Measurements from ENCODE around the gene WDR35.

- TF ChIP-seq EZH2phosphoT487 (IDR thresholded peaks at IDR 0.05; ENCODE audit: low read length) (no peak), EZH2 (optimal IDR thresholded peaks at IDR 0.05; ENCODE audit: low read depth, low read length) (no peak)
- TF ChIP-seq, protein P1, sequence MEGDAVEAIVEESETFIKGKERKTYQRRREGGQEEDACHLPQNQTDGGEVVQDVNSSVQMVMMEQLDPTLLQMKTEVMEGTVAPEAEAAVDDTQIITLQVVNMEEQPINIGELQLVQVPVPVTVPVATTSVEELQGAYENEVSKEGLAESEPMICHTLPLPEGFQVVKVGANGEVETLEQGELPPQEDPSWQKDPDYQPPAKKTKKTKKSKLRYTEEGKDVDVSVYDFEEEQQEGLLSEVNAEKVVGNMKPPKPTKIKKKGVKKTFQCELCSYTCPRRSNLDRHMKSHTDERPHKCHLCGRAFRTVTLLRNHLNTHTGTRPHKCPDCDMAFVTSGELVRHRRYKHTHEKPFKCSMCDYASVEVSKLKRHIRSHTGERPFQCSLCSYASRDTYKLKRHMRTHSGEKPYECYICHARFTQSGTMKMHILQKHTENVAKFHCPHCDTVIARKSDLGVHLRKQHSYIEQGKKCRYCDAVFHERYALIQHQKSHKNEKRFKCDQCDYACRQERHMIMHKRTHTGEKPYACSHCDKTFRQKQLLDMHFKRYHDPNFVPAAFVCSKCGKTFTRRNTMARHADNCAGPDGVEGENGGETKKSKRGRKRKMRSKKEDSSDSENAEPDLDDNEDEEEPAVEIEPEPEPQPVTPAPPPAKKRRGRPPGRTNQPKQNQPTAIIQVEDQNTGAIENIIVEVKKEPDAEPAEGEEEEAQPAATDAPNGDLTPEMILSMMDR (IDR thresholded peaks at IDR 0.05; ENCODE audit: low read length) = no peak
These were observed 601 bp downstream of the WDR35 start for GRCh38 chr2:19989342-19989666.

Measured in MM.1S (cell line).